Stomach (tissue), 9 donors: ENCODE data around the gene SEZ6L2. TPM values are rescaled to one million over a fixed set of nuclear protein-coding genes. Genes with fewer than 3 reads are reported as not detected.

ENCODE experiments used
- DNase-seq, 2 donors: peaks; one replicate each; pipeline versions ENCODE4 v3.0.0 to v3.0.0-alpha.2; 2013 to 2019
- H3K27ac ChIP-seq, 5 donors: fragments of 200-600 bp in 4 of 5; sonication (generic) in 4 of 5; one replicate each; pipeline ENCODE4 v1.5.1; 2013 to 2019; ENCODE audit warnings: mild to moderate bottlenecking in 1 of 5, moderate library complexity in 1 of 5
- H3K27me3 ChIP-seq, 3 donors: fragments of 200-600 bp; sonication (generic); one replicate each; pipeline ENCODE4 v1.5.1; 2017 to 2019; ENCODE audit warnings: mixed run types in 1 of 3
- H3K36me3 ChIP-seq, 4 donors: fragments of 200-600 bp; sonication (generic); 1 replicate in 3 of 4; 2 replicates in 1 of 4; pipeline ENCODE4 v1.5.1; 2016 to 2019
- H3K4me1 ChIP-seq, 4 donors: fragments of 200-600 bp; sonication (generic); one replicate each; pipeline ENCODE4 v1.5.1; 2016 to 2019
- H3K4me3 ChIP-seq, 4 donors: fragments of 200-600 bp; sonication (generic) in 3 of 4; one replicate each; pipeline ENCODE4 v1.5.1; 2016 to 2019; ENCODE audit warnings: mild to moderate bottlenecking in 1 of 4
- H3K9me3 ChIP-seq, 4 donors: fragments of 200-600 bp; sonication (generic); one replicate each; pipeline ENCODE4 v1.5.1; 2016 to 2019
- CTCF ChIP-seq, 7 experiments: fragments of 450-650 bp in 4 of 7; fragments of 200-600 bp in 3 of 7; sonication (generic) in 3 of 7; IDR thresholded peaks; one replicate each; pipeline ENCODE4 v1.5.1; 2016 to 2019; ENCODE audit warnings: antibody characterized with exemption in 7 of 7, control low read depth in 2 of 7, mild to moderate bottlenecking in 1 of 7
- EP300 ChIP-seq: sonication (generic); formaldehyde crosslinking; IDR thresholded peaks from one replicate; pipeline ENCODE4 v1.6.1; 2017; ENCODE audit warnings: antibody characterized with exemption
- POLR2A ChIP-seq, 4 donors: fragments of 450-650 bp; IDR thresholded peaks; one replicate each; pipeline ENCODE4 v1.6.1; 2016; ENCODE audit warnings: antibody characterized with exemption in 4 of 4, control low read depth in 2 of 4, mild to moderate bottlenecking in 1 of 4, moderate library complexity in 1 of 4
- POLR2AphosphoS5 ChIP-seq, 3 donors: sonication (generic); formaldehyde crosslinking; IDR thresholded peaks; one replicate each; pipeline ENCODE4 v1.6.1; 2016; ENCODE audit warnings: antibody characterized with exemption in 3 of 3
- WGBS, 5 donors: extraction: QIAGEN DNeasy Blood & Tissue Kit in 3 of 5; methylation state at CpG; one replicate each; pipeline versions ENCODE4 v1.1.5 to v1.1.7; 2013 to 2018; 5-methylcytosine and 5-hydroxymethylcytosine counted together
- intact Hi-C: fragments of 100-400 bp; cut with DNase I; formaldehyde crosslinking; loops from one replicate; pipeline ENCODE4 v1.15.1; 2023; ENCODE audit warnings: low total_unique reads
- polyA plus RNA-seq, 3 donors: library from polyadenylated mRNA; stranded (reverse); fragments of 200-250 nt; gene quantifications; one replicate each; pipeline ENCODE4 v1.2.3, GENCODE V29; 2013
- total RNA-seq, 5 donors: library from RNA; depleted of rRNA; stranded (reverse); fragments of >200 nt; gene quantifications; one replicate each; pipeline versions ENCODE4 v1.1.0 to v1.2.3, GENCODE V29; 2014 to 2016
- donor health status: healthy with polysubstance abuse.
- donor health status: Bipolar disorder and iron deficiency.
- donor health status: healthy.

The SEZ6L2 gene
- total and polyA plus RNA-seq, 8 donors: 1.5 to 31.4 (median 7.7) TPM; not detected in 1

GRCh38 chr16:29830774-29831173 lies 68.6 kb downstream of the SEZ6L2 start:
- TF ChIP-seq CTCF (IDR thresholded peaks at IDR 0.05) (no peak), EP300 (no peak), POLR2A (IDR thresholded peaks at IDR 0.05) (no peak), POLR2AphosphoS5 (IDR thresholded peaks at IDR 0.05) (no peak)
- intact Hi-C loops: no loop called here
- WGBS, 5 donors: 95 to 99% (median 96%) methylated on average over 11 of the region's 11 CpGs
- Histone ChIP-seq H3K27me3 (no peaks in the 10 kb centered on the region), H3K9me3 (no peaks in the 10 kb centered on the region), H3K4me1 (peaks cover 33 to 53% (median 52%) of the 10 kb centered on the region in 4 donors), H3K36me3 (peaks cover 46 to 64% (median 63%) of the 10 kb centered on the region in 4 donors), H3K4me3 (no peak overlapping the region), H3K27ac (no peak overlapping the region)
- DNase-seq: no peak

- no peaks in the 10 kb centered on the region for H3K27me3 ChIP-seq
- H3K4me3 ChIP-seq: no peak overlapping the region
- H3K4me1 ChIP-seq: peaks cover 77 to 97% (median 96%) of the 10 kb centered on the region in 4 donors
- intact Hi-C loops: no loop called here
- H3K27ac ChIP-seq: peak overlapping the region; percentile 70 to 97 (median 94)
- no peaks in the 10 kb centered on the region for H3K9me3 ChIP-seq
- H3K36me3 ChIP-seq: peaks cover 8 to 22% (median 19%) of the 10 kb centered on the region in 4 donors
- TF ChIP-seq CTCF (IDR thresholded peaks at IDR 0.05): no peak
- TF ChIP-seq POLR2A (IDR thresholded peaks at IDR 0.05): no peak
- TF ChIP-seq EP300: no peak
- TF ChIP-seq POLR2AphosphoS5 (IDR thresholded peaks at IDR 0.05): no peak
- 61 to 74% (median 66%) methylated on average over 6 to 8 of the region's 8 CpGs for WGBS, 5 donors
- DNase-seq: peak in 1 of 2 donors; percentile 2
Observed at GRCh38 chr16:29826342-29826695, 73.0 kb downstream of the SEZ6L2 start.

GRCh38 chr16:29825145-29826044 lies 74.0 kb downstream of the SEZ6L2 start:
- peak in 1 of 2 donors; percentile 71 for DNase-seq
- 52 to 74% (median 63%) methylated on average over 7 to 10 of the region's 10 CpGs for WGBS, 5 donors
- peak overlapping the region; percentile 70 to 97 (median 94) for H3K27ac ChIP-seq
- H3K4me1 ChIP-seq: peaks cover 79 to 98% (median 95%) of the 10 kb centered on the region in 4 donors
- TF ChIP-seq POLR2AphosphoS5 (IDR thresholded peaks at IDR 0.05) (peak in 1 of 3 donors; percentile 15), CTCF (IDR thresholded peaks at IDR 0.05) (no peak)
- peaks cover 0 to 13% (median 10%) of the 10 kb centered on the region in 4 donors for H3K36me3 ChIP-seq
- no peaks in the 10 kb centered on the region for H3K9me3 ChIP-seq
- peak overlapping the region in 3 of 4 donors; percentile 1 to 31 (median 6) for H3K4me3 ChIP-seq
- intact Hi-C loops: no loop called here
- no peaks in the 10 kb centered on the region for H3K27me3 ChIP-seq

- no peaks in the 10 kb centered on the region for H3K9me3 ChIP-seq
- TF ChIP-seq POLR2AphosphoS5 (IDR thresholded peaks at IDR 0.05) (peak in 2 of 3 donors; percentile 13 to 51), CTCF (IDR thresholded peaks at IDR 0.05) (no peak)
- peak overlapping the region; percentile 71 to 97 (median 94) for H3K27ac ChIP-seq
- intact Hi-C loops: no loop called here
- peak in 1 of 2 donors; percentile 66 for DNase-seq
- peaks cover 84 to 96% (median 94%) of the 10 kb centered on the region in 4 donors for H3K4me1 ChIP-seq
- peaks cover 0 to 6% (median 3%) of the 10 kb centered on the region in 4 donors for H3K36me3 ChIP-seq
- WGBS, 5 donors: 17 to 31% (median 19%) methylated on average over 7 of the region's 7 CpGs
- H3K27me3 ChIP-seq: no peaks in the 10 kb centered on the region
- peak overlapping the region in 2 of 4 donors; percentile 20 to 31 for H3K4me3 ChIP-seq
Observed at GRCh38 chr16:29824589-29825144, 74.7 kb downstream of the SEZ6L2 start.
